GM23338 (cell line): ENCODE data around the gene ZER1. TPM values are rescaled to one million over a fixed set of nuclear protein-coding genes. Genes with fewer than 3 reads are reported as not detected.

Experiments used
- ATAC-seq: fragments of 200-7000 bp; cut with Tn5 transposase; 3 replicates; pipeline ENCODE4 v1.9.1; 2020
- DNase-seq: peaks from one replicate; pipeline ENCODE4 v3.0.0-alpha.2; 2015; ENCODE audit warnings: low spot score
- H2AFZ ChIP-seq: fragments of 200-600 bp; sonication (generic); 2 replicates; pipeline ENCODE4 v1.8.0; 2016; ENCODE audit warnings: antibody characterized with exemption, mild to moderate bottlenecking, moderate library complexity
- H3F3A ChIP-seq: fragments of 200-600 bp; sonication (generic); replicated peaks from 2 replicates; pipeline ENCODE4 v1.8.0; 2017; ENCODE audit warnings: antibody characterized with exemption, mixed run types, low read depth
- H3K27ac ChIP-seq: fragments of 200-600 bp; sonication (generic); 2 replicates; pipeline ENCODE4 v1.6.1; 2016; ENCODE audit warnings: low read depth
- H3K27me3 ChIP-seq: fragments of 200-600 bp; sonication (generic); 2 replicates; pipeline ENCODE4 v1.8.0; 2016; ENCODE audit warnings: mild to moderate bottlenecking, mixed run types, moderate library complexity; ENCODE audit not compliant: insufficient read depth
- H3K36me3 ChIP-seq: fragments of 200-600 bp; sonication (generic); 2 replicates; pipeline ENCODE4 v1.8.0; 2016; ENCODE audit warnings: mild to moderate bottlenecking; ENCODE audit not compliant: insufficient read depth
- H3K4me1 ChIP-seq: fragments of 200-600 bp; sonication (generic); 2 replicates; pipeline ENCODE4 v1.8.0; 2016; ENCODE audit warnings: mild to moderate bottlenecking, moderate library complexity; ENCODE audit not compliant: insufficient read depth
- H3K4me2 ChIP-seq: fragments of 200-600 bp; sonication (generic); 2 replicates; pipeline ENCODE4 v1.7.1; 2017; ENCODE audit warnings: mixed run types
- H3K4me3 ChIP-seq: fragments of 200-600 bp; sonication (generic); 2 replicates; pipeline ENCODE4 v1.6.1; 2016; ENCODE audit warnings: mixed run types
- H3K79me2 ChIP-seq: fragments of 200-600 bp; sonication (generic); replicated peaks from 2 replicates; pipeline ENCODE4 v1.8.0; 2017; ENCODE audit warnings: mild to moderate bottlenecking; ENCODE audit not compliant: insufficient read depth
- H3K9me2 ChIP-seq: fragments of 200-600 bp; sonication (generic); 2 replicates; pipeline ENCODE4 v1.8.0; 2017; ENCODE audit not compliant: insufficient read depth
- H4K20me1 ChIP-seq: fragments of 200-600 bp; sonication (generic); replicated peaks from 2 replicates; pipeline ENCODE4 v1.8.0; 2017; ENCODE audit warnings: mild to moderate bottlenecking; ENCODE audit not compliant: insufficient read depth
- H3K27ac Mint-ChIP-seq: 2 replicates; pipeline ENCODE4 v1.8.0; 2020; ENCODE audit warnings: inconsistent platforms, mild to moderate bottlenecking, moderate library complexity, mixed read lengths
- H3K27me3 Mint-ChIP-seq: 3 replicates; pipeline ENCODE4 v1.8.0; 2022; ENCODE audit warnings: low read depth, mild to moderate bottlenecking, moderate library complexity, mixed read lengths, inconsistent platforms; ENCODE audit not compliant: insufficient read depth, poor library complexity
- H3K36me3 Mint-ChIP-seq: 3 replicates; pipeline ENCODE4 v1.8.0; 2021; ENCODE audit warnings: low read depth, mild to moderate bottlenecking, inconsistent platforms, moderate library complexity, mixed read lengths
- H3K4me1 Mint-ChIP-seq: 3 replicates; pipeline ENCODE4 v1.8.0; 2020; ENCODE audit warnings: mild to moderate bottlenecking, inconsistent platforms, mixed read lengths
- H3K4me3 Mint-ChIP-seq: 3 replicates; pipeline ENCODE4 v1.8.0; 2021; ENCODE audit warnings: moderate library complexity, mild to moderate bottlenecking, inconsistent platforms, mixed read lengths
- H3K9me3 Mint-ChIP-seq: 3 replicates; pipeline ENCODE4 v1.8.0; 2020; ENCODE audit warnings: moderate library complexity, mild to moderate bottlenecking, inconsistent platforms, mixed read lengths
- CTCF ChIP-seq, 2 experiments: fragments of 200-600 bp in 1 of 2; sonication (generic) in 1 of 2; conservative IDR thresholded peaks; 2 replicates each; pipeline versions ENCODE4 v1.5.1 to v1.6.1; 2016 to 2017; ENCODE audit warnings: antibody characterized with exemption in 2 of 2, low read depth in 2 of 2, mild to moderate bottlenecking in 2 of 2, moderate library complexity in 1 of 2
- ETS1 ChIP-seq: IDR thresholded peaks from 2 replicates; pipeline ENCODE4 v1.6.1; 2016; ENCODE audit warnings: antibody characterized with exemption
- EZH2 ChIP-seq: fragments of 200-600 bp; sonication (generic); IDR thresholded peaks from one replicate; pipeline ENCODE4 v1.8.0; 2017; ENCODE audit warnings: antibody characterized with exemption, mild to moderate bottlenecking, low read depth; ENCODE audit not compliant: unreplicated experiment
- ZNF114 ChIP-seq: fragments of 250-450 bp; sonication (Bioruptor Pico); IDR thresholded peaks from 2 replicates; pipeline ENCODE4 v1.5.0; 2020; ENCODE audit warnings: mild to moderate bottlenecking, moderate library complexity
- ZNF331 ChIP-seq: fragments of 250-450 bp; sonication (Bioruptor Pico); IDR thresholded peaks from 2 replicates; pipeline ENCODE4 v1.5.0; 2020; ENCODE audit warnings: low read depth, mild to moderate bottlenecking, moderate library complexity
- polyA plus RNA-seq: library from polyadenylated mRNA; unstranded; fragments of >200 nt; fragmentation: Nextera tagmentation; extraction: Ambion mirVana; gene quantifications from 2 replicates; pipeline ENCODE4 v1.2.1, GENCODE V29; 2016
- total RNA-seq: library from RNA; depleted of rRNA; stranded (reverse); fragments of >200 nt; shearing (Covaris generic); gene quantifications from 2 replicates; pipeline ENCODE4 v1.2.3, GENCODE V29; 2014
- TF ChIP-seq, protein P1 (sequence below): fragments of 250-450 bp; sonication (Bioruptor Pico); IDR thresholded peaks from 2 replicates; pipeline ENCODE4 v1.5.0; 2020; ENCODE audit warnings: mild to moderate bottlenecking, moderate library complexity

ZER1 gene
- total and polyA plus RNA-seq, 2 experiments from 2014 or later, result 7.0 to 23.9 TPM

DNA sequence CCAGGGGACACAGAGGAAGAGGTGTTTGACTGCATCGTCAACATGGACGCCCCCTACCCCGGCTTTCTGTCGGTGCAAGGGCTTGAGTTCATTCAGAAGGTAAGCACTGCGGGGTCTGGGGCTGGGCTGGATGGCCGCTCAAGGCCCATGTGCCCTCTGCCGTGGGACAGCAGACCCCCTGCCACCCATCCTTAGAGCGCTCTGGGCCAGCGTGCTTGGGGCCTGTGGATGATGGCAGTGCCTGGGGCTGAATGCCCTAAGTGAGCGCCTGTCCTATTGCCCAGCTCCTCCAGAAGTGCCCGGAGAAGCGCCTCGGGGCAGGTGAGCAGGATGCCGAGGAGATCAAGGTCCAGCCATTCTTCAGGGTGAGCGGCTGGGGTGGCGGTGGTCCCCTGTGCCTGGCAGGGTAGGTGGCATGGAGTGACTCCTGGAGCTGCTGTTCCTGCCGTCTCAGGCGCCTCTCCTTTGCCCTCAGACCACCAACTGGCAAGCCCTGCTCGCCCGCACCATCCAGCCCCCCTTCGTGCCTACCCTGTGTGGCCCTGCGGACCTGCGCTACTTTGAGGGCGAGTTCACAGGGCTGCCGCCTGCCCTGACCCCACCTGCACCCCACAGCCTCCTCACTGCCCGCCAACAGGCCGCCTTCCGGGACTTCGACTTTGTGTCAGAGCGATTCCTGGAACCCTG is 51.7 kb downstream of the ZER1 start:
- DNase-seq, result peak; percentile 44

DNA sequence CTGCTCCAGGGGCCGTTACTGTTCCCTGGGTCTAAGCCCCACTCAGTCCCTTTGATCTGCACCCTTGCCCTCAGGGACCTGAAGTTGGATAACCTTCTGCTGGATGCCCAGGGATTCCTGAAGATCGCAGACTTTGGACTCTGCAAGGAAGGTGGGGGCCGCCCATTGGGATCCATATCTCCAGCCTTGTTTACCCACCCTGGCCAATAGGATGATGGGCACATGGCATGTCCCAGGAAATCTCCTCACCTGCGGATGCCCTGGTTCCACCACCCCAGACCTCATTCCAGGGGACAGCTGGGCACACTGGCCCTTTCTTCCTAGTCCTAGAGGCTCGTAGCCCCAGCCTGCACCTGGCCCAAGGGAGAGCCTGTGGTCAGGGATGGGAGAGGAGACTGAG is 53.3 kb downstream of the ZER1 start:
- no peaks in the 10 kb centered on the region; the same call in 1 of the 2 replicates for H3K79me2 ChIP-seq
- no peaks in the 10 kb centered on the region for H3F3A ChIP-seq
- Mint-ChIP-seq H3K9me3 (no peaks in the 10 kb centered on the region), H3K27ac (no peak overlapping the region), H3K36me3 (peaks cover 6% of the 10 kb centered on the region), H3K4me1 (peaks cover 11% of the 10 kb centered on the region), H3K4me3 (no peak overlapping the region), H3K27me3 (peaks cover 21% of the 10 kb centered on the region)
- no peak overlapping the region for H3K27ac ChIP-seq
- peaks cover 3% of the 10 kb centered on the region for H3K4me1 ChIP-seq
- H4K20me1 ChIP-seq, result no peaks in the 10 kb centered on the region; the same call in 1 of the 2 replicates
- H3K36me3 ChIP-seq, result no peaks in the 10 kb centered on the region
- no peak overlapping the region for H2AFZ ChIP-seq
- no peak for DNase-seq
- H3K9me2 ChIP-seq, result no peaks in the 10 kb centered on the region
- no peaks in the 10 kb centered on the region for H3K27me3 ChIP-seq
- ATAC-seq, result no peak
- no peak overlapping the region for H3K4me3 ChIP-seq
- no peak overlapping the region for H3K4me2 ChIP-seq
- TF ChIP-seq, protein P1, sequence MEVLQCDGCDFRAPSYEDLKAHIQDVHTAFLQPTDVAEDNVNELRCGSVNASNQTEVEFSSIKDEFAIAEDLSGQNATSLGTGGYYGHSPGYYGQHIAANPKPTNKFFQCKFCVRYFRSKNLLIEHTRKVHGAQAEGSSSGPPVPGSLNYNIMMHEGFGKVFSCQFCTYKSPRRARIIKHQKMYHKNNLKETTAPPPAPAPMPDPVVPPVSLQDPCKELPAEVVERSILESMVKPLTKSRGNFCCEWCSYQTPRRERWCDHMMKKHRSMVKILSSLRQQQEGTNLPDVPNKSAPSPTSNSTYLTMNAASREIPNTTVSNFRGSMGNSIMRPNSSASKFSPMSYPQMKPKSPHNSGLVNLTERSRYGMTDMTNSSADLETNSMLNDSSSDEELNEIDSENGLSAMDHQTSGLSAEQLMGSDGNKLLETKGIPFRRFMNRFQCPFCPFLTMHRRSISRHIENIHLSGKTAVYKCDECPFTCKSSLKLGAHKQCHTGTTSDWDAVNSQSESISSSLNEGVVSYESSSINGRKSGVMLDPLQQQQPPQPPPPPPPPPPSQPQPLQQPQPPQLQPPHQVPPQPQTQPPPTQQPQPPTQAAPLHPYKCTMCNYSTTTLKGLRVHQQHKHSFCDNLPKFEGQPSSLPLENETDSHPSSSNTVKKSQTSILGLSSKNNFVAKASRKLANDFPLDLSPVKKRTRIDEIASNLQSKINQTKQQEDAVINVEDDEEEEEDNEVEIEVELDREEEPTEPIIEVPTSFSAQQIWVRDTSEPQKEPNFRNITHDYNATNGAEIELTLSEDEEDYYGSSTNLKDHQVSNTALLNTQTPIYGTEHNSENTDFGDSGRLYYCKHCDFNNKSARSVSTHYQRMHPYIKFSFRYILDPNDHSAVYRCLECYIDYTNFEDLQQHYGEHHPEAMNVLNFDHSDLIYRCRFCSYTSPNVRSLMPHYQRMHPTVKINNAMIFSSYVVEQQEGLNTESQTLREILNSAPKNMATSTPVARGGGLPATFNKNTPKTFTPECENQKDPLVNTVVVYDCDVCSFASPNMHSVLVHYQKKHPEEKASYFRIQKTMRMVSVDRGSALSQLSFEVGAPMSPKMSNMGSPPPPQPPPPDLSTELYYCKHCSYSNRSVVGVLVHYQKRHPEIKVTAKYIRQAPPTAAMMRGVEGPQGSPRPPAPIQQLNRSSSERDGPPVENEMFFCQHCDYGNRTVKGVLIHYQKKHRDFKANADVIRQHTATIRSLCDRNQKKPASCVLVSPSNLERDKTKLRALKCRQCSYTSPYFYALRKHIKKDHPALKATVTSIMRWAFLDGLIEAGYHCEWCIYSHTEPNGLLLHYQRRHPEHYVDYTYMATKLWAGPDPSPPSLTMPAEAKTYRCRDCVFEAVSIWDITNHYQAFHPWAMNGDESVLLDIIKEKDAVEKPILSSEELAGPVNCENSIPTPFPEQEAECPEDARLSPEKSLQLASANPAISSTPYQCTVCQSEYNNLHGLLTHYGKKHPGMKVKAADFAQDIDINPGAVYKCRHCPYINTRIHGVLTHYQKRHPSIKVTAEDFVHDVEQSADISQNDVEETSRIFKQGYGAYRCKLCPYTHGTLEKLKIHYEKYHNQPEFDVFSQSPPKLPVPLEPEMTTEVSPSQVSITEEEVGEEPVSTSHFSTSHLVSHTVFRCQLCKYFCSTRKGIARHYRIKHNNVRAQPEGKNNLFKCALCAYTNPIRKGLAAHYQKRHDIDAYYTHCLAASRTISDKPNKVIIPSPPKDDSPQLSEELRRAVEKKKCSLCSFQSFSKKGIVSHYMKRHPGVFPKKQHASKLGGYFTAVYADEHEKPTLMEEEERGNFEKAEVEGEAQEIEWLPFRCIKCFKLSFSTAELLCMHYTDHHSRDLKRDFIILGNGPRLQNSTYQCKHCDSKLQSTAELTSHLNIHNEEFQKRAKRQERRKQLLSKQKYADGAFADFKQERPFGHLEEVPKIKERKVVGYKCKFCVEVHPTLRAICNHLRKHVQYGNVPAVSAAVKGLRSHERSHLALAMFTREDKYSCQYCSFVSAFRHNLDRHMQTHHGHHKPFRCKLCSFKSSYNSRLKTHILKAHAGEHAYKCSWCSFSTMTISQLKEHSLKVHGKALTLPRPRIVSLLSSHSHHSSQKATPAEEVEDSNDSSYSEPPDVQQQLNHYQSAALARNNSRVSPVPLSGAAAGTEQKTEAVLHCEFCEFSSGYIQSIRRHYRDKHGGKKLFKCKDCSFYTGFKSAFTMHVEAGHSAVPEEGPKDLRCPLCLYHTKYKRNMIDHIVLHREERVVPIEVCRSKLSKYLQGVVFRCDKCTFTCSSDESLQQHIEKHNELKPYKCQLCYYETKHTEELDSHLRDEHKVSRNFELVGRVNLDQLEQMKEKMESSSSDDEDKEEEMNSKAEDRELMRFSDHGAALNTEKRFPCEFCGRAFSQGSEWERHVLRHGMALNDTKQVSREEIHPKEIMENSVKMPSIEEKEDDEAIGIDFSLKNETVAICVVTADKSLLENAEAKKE, result no peak
- TF ChIP-seq ZNF114 (CRISPR knock-in tag) (no peak), EZH2 (no peak)

More for the DNA sequence above, 51.7 kb downstream of the ZER1 start:
- H4K20me1 ChIP-seq, result no peaks in the 10 kb centered on the region; the same call in 1 of the 2 replicates
- H3K79me2 ChIP-seq, result no peaks in the 10 kb centered on the region; the same call in 1 of the 2 replicates
- H3K9me2 ChIP-seq, result no peaks in the 10 kb centered on the region
- no peak overlapping the region for H3K4me2 ChIP-seq
- Mint-ChIP-seq H3K27me3 (peaks cover 27% of the 10 kb centered on the region), H3K4me3 (no peak overlapping the region; the same call in 2 of the 3 replicates), H3K36me3 (peaks cover 6% of the 10 kb centered on the region), H3K27ac (no peak overlapping the region), H3K9me3 (no peaks in the 10 kb centered on the region; the same call in 2 of the 3 replicates), H3K4me1 (peaks cover 17% of the 10 kb centered on the region)
- no peak for ATAC-seq
- TF ChIP-seq ETS1 (no peak), CTCF (conservative IDR thresholded peaks at IDR 0.05; ENCODE audit: low read depth in 2 of 2) (peak in 1 of 2 experiments; percentile 41; a peak in 2 of 4 replicates), ZNF331 (CRISPR knock-in tag) (no peak)
- no peak overlapping the region for H3K27ac ChIP-seq
- H3K27me3 ChIP-seq, result no peaks in the 10 kb centered on the region
- H3K36me3 ChIP-seq, result no peaks in the 10 kb centered on the region
- no peak overlapping the region for H3K4me3 ChIP-seq
- H3F3A ChIP-seq, result no peaks in the 10 kb centered on the region
- H3K4me1 ChIP-seq, result peaks cover 3% of the 10 kb centered on the region
- H2AFZ ChIP-seq, result no peak overlapping the region
